KMS-11 (cell line): ENCODE results near the gene LY6G6D.

ENCODE experiments used
- H2AFZ ChIP-seq: fragments of 200-600 bp; sonication (generic); 2 replicates; pipeline ENCODE4 v1.6.1; 2016; ENCODE audit warnings: antibody characterized with exemption, mixed run types, low read depth
- H3K27ac ChIP-seq: fragments of 200-600 bp; sonication (generic); 2 replicates; pipeline ENCODE4 v1.6.1; 2016; ENCODE audit warnings: mild to moderate bottlenecking, mixed run types
- H3K27me3 ChIP-seq: fragments of 200-600 bp; sonication (generic); 2 replicates; pipeline ENCODE4 v1.6.1; 2017; ENCODE audit warnings: mild to moderate bottlenecking, low read depth, mixed run types, moderate library complexity; ENCODE audit not compliant: insufficient read depth
- H3K36me3 ChIP-seq: fragments of 200-600 bp; sonication (generic); 2 replicates; pipeline ENCODE4 v1.6.1; 2017; ENCODE audit warnings: mild to moderate bottlenecking, mixed run types; ENCODE audit not compliant: insufficient read depth
- H3K4me1 ChIP-seq: fragments of 200-600 bp; sonication (generic); 2 replicates; pipeline ENCODE4 v1.6.1; 2016; ENCODE audit warnings: mild to moderate bottlenecking, low read depth, mixed run types; ENCODE audit not compliant: poor library complexity, severe bottlenecking
- H3K4me2 ChIP-seq: fragments of 200-600 bp; sonication (generic); 2 replicates; pipeline ENCODE4 v1.7.0; 2016; ENCODE audit warnings: mild to moderate bottlenecking, mixed run types
- H3K4me3 ChIP-seq: fragments of 200-600 bp; sonication (generic); IDR thresholded peaks from 2 replicates; pipeline ENCODE4 v1.6.1; 2017; ENCODE audit warnings: low read depth, low read length, mixed read lengths; ENCODE audit not compliant: insufficient read depth
- H3K79me2 ChIP-seq: fragments of 200-600 bp; sonication (generic); 2 replicates; pipeline ENCODE4 v1.6.1; 2016; ENCODE audit warnings: low read depth, mixed run types; ENCODE audit not compliant: insufficient read depth
- H3K9ac ChIP-seq: fragments of 200-600 bp; sonication (generic); 2 replicates; pipeline ENCODE4 v1.6.1; 2016; ENCODE audit warnings: mild to moderate bottlenecking, mixed run types
- H4K20me1 ChIP-seq: fragments of 200-600 bp; sonication (generic); 2 replicates; pipeline ENCODE4 v1.6.1; 2016; ENCODE audit warnings: mild to moderate bottlenecking, mixed run types; ENCODE audit not compliant: insufficient read depth
- CTCF ChIP-seq: fragments of 200-600 bp; sonication (generic); conservative IDR thresholded peaks from 2 replicates; pipeline ENCODE4 v1.6.1; 2017; ENCODE audit warnings: low read depth, mild to moderate bottlenecking, antibody characterized with exemption, low read length, moderate library complexity, mixed read lengths

Gene LY6G6D

GRCh38 chr6:31752739-31753319 lies 37.7 kb downstream of the LY6G6D start:
- Histone ChIP-seq H3K4me3 (no peak overlapping the region), H4K20me1 (no peaks in the 10 kb centered on the region), H2AFZ (no peak overlapping the region), H3K79me2 (no peaks in the 10 kb centered on the region), H3K9ac (no peak overlapping the region), H3K27ac (no peak overlapping the region), H3K27me3 (no peaks in the 10 kb centered on the region), H3K36me3 (no peaks in the 10 kb centered on the region), H3K4me2 (no peak overlapping the region), H3K4me1 (no peaks in the 10 kb centered on the region)
- no peak for TF ChIP-seq CTCF

- Histone ChIP-seq H4K20me1 (no peaks in the 10 kb centered on the region), H3K4me2 (no peak overlapping the region), H3K4me3 (no peak overlapping the region), H3K79me2 (no peaks in the 10 kb centered on the region), H3K4me1 (no peaks in the 10 kb centered on the region), H2AFZ (no peak overlapping the region), H3K27me3 (no peaks in the 10 kb centered on the region), H3K27ac (no peak overlapping the region), H3K36me3 (no peaks in the 10 kb centered on the region), H3K9ac (no peak overlapping the region)
- TF ChIP-seq CTCF, result no peak
Observed at GRCh38 chr6:31758281-31758680, 43.1 kb downstream of the LY6G6D start.

- H3K27ac ChIP-seq, result no peak overlapping the region
- H3K79me2 ChIP-seq, result no peaks in the 10 kb centered on the region
- H4K20me1 ChIP-seq, result no peaks in the 10 kb centered on the region
- H3K4me3 ChIP-seq, result no peak overlapping the region
- no peak overlapping the region for H3K4me2 ChIP-seq
- H3K36me3 ChIP-seq, result no peaks in the 10 kb centered on the region
- TF ChIP-seq CTCF, result no peak
- H3K4me1 ChIP-seq, result peaks cover 14% of the 10 kb centered on the region
- no peaks in the 10 kb centered on the region for H3K27me3 ChIP-seq
- no peak overlapping the region for H3K9ac ChIP-seq
- H2AFZ ChIP-seq, result no peak overlapping the region
Observed at GRCh38 chr6:31760790-31761189, 45.6 kb downstream of the LY6G6D start.

GRCh38 chr6:31761343-31761742 lies 46.2 kb downstream of the LY6G6D start:
- TF ChIP-seq CTCF, result no peak
- no peaks in the 10 kb centered on the region for H3K79me2 ChIP-seq
- no peak overlapping the region for H3K9ac ChIP-seq
- no peak overlapping the region for H3K4me2 ChIP-seq
- H3K27ac ChIP-seq, result no peak overlapping the region
- H2AFZ ChIP-seq, result no peak overlapping the region
- H3K4me3 ChIP-seq, result no peak overlapping the region
- H3K27me3 ChIP-seq, result no peaks in the 10 kb centered on the region
- no peaks in the 10 kb centered on the region for H3K36me3 ChIP-seq
- peaks cover 14% of the 10 kb centered on the region for H3K4me1 ChIP-seq
- H4K20me1 ChIP-seq, result no peaks in the 10 kb centered on the region
